DMS153 (cell line): ENCODE data around the gene KRT1.

ENCODE experiments used
- DNase-seq: peaks from one replicate; lab custom pipeline; 2025; lab: John Stamatoyannopoulos, UW

KRT1 gene

GRCh38 chr12:52660934-52661499 is 19.2 kb downstream of the KRT1 start:
- no peak for DNase-seq

- DNase-seq: no peak
Measured at GRCh38 chr12:52659951-52660350, 20.3 kb downstream of the KRT1 start.

GRCh38 chr12:52659395-52659794 is 20.8 kb downstream of the KRT1 start:
- no peak for DNase-seq

GRCh38 chr12:52658196-52658595 is 22.0 kb downstream of the KRT1 start:
- no peak for DNase-seq

GRCh38 chr12:52657250-52657902 is 22.8 kb downstream of the KRT1 start:
- DNase-seq: no peak

- DNase-seq: no peak
Measured at GRCh38 chr12:52656616-52657015, 23.6 kb downstream of the KRT1 start.

- DNase-seq: no peak
Measured at GRCh38 chr12:52655720-52656124, 24.5 kb downstream of the KRT1 start.

- DNase-seq: no peak
Measured at GRCh38 chr12:52655251-52655650, 25.0 kb downstream of the KRT1 start.

- DNase-seq: no peak
Measured at GRCh38 chr12:52651726-52652261, 28.4 kb downstream of the KRT1 start, which contains the start of gene KRT2. TSS of gene KRT2 (minus strand) at chr12:52652211. CDS start at chr12:52652142, 69 bp downstream.

GRCh38 chr12:52650520-52651081 is 29.6 kb downstream of the KRT1 start:
- DNase-seq: no peak

GRCh38 chr12:52649066-52649465 is 31.1 kb downstream of the KRT1 start:
- no peak for DNase-seq

- no peak for DNase-seq
Measured at GRCh38 chr12:52648012-52648550, 32.1 kb downstream of the KRT1 start.

- no peak for DNase-seq
Measured at GRCh38 chr12:52647601-52648000, 32.6 kb downstream of the KRT1 start.

GRCh38 chr12:52646613-52647012 is 33.6 kb downstream of the KRT1 start:
- no peak for DNase-seq

GRCh38 chr12:52645982-52646381 is 34.2 kb downstream of the KRT1 start:
- DNase-seq: no peak

- DNase-seq: no peak
Measured at GRCh38 chr12:52645120-52645761, 35.0 kb downstream of the KRT1 start.

GRCh38 chr12:52644078-52644415 is 36.2 kb downstream of the KRT1 start:
- DNase-seq: no peak

GRCh38 chr12:52643233-52644077 is 36.8 kb downstream of the KRT1 start:
- no peak for DNase-seq

GRCh38 chr12:52641468-52641867 is 38.7 kb downstream of the KRT1 start:
- no peak for DNase-seq

GRCh38 chr12:52637299-52637698 is 42.9 kb downstream of the KRT1 start:
- DNase-seq: no peak

GRCh38 chr12:52636592-52637258 is 43.5 kb downstream of the KRT1 start:
- no peak for DNase-seq
